ENCODE results near the gene REXO5.
"Not testable (repeated sequence)": the region's sequence is repeated elsewhere in the genome, so short reads cannot be mapped to it uniquely, and the experiment has no call there.

REXO5 gene

GRCh38 chr16:20799599-20799998 is 6.7 kb upstream of the REXO5 start:
- no peak for DNase-seq (ENCODE audit: low read depth)

- no peak for DNase-seq (ENCODE audit: low read depth)
These were observed 5.0 kb upstream of the REXO5 start for GRCh38 chr16:20801278-20801677.

GRCh38 chr16:20803192-20803560 is 3.2 kb upstream of the REXO5 start:
- peak; percentile 54 for DNase-seq (ENCODE audit: low read depth)

DNA sequence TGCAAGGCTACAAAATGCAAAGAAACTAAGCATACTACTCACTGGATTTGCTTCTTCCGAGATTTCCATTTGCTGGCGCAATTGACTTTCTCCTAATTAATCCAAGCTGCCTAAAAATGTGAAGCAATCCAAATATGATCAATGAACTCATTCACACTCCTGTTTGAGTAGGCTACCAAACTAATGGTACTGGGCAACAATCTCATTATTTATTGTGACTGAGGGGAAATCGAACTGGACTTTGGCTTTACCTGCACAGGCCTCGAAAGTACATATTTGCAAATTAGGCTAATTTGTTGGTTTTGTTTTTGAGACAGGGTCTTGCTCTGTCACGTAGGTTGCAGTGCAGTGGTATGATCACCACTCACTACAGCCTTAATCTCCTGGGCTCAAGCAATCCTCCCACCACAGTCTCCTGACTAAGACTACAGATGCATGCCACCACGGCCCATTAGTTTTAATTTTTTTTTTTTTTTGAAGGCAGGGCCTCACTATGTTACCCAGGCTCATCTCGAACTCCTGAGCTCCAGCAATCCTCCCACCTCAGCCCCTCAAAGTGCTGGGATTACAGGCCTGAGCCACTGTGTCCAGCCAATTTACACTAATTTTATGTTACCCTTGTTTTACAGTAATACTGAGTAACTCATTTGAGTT is 2.6 kb upstream of the REXO5 start:
- DNase-seq (ENCODE audit: low read depth): no peak

- DNase-seq (ENCODE audit: low read depth): not testable (repeated sequence)
These were observed 601 bp upstream of the REXO5 start for GRCh38 chr16:20805684-20806167.

- no peak for DNase-seq (ENCODE audit: low read depth)
These were observed 1.5 kb downstream of the REXO5 start for GRCh38 chr16:20807862-20808261.

- DNase-seq (ENCODE audit: low read depth): no peak
These were observed 5.6 kb downstream of the REXO5 start for GRCh38 chr16:20811889-20812439.

DNA sequence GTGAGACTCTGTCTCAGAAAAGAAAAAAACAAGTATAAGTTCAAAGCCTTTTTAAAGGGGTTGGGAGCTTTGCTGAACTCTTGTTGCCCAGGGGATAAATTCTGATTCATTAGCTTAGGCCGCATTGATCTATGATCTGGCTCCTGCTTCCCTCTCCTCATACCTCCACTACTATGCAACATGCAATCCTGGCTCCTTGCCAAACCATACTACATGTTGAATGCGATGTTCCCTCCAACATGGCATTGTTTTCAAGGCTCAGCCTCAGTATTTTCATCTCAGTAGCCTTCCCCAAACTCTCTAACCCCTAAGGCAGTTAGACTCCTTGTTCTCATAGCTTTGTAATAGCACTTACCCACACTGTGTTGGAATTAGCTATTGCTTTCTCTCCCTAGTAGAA is 6.2 kb downstream of the REXO5 start:
- DNase-seq (ENCODE audit: low read depth): no peak

DNA sequence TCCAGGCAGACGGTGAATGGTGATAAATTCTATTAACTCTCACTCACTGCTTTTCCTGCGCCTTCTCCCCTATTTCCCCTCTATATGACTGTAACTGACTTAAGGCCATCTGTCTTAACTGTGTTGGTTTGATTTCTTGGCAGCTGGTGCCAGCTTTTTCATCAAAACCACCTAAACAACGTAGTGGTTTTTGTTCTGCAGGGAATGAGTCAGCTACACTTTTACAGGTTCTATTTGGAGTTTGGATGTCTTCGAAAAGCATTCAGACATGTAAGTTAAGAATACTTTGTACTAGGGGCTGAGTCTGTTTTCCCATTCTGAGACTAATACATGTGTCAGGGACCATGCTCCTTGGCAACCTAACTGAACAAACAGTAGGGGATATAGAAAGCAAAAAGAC is 8.5 kb downstream of the REXO5 start:
- no peak for DNase-seq (ENCODE audit: low read depth)

GRCh38 chr16:20818929-20819585 is 12.7 kb downstream of the REXO5 start:
- DNase-seq (ENCODE audit: low read depth): no peak

- DNase-seq (ENCODE audit: low read depth): no peak
These were observed 15.4 kb downstream of the REXO5 start for GRCh38 chr16:20821682-20822081.

DNA sequence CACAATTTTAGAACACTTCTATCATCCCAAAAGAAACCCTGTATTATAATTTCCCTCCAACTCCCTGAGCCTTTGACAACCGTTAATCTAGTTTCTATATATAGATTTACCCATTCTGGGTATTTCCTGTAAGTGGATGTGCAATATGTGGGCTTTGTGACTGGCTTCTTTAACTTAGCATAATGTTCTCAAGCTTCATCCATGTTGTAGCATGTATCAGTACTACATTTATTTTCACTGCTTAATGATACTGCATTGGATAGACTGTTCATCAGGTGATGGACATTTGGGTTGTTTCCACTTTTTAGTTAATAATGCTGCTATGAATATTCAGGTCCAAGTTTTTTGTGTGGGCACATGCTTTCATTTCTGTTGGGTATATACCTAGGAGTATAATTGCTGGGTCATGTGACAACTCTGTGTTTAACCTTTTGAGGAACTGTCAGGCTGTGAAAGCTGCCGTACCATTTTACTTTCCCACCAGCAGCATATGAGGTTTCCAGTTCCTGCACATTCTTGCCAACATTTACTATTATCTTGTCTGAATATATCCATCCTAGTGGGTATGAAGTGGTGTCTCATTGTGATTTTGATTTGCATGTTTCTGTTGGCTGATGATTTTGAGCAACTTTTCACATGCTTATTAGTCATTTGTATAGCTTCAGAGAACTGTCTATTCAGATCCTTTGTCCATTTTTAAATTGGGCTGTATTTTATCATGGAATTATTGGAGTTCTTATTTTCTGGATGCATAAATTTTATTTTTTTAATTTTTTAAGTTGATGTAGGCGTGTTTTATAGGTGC is 16.4 kb downstream of the REXO5 start:
- no peak for DNase-seq (ENCODE audit: low read depth)

DNA sequence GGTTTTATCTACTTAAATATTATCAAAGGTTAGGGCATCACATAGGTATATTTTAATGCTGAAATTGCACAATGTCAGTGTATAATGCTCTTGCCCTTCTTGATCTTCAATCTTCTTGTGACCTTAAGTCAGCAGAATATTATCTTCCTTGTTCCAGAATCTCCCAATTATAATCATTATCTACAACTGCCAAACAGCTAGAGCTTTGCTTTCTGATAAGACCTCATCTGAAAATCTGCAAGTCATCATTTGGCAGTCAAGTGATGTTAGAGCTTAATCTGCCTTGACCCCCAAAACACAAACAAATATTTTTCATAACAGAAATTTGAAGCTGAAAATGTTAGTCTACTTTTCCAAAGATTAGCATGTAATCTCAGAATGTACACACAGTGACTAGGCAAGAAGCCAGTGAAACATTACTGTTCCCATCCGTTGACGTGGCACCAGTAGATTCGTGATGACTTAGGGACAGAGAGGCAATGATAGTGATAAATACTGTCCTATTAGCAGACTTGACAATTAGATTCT is 19.8 kb downstream of the REXO5 start:
- DNase-seq (ENCODE audit: low read depth): no peak

GRCh38 chr16:20829536-20829935 is 23.2 kb downstream of the REXO5 start:
- DNase-seq (ENCODE audit: low read depth): no peak

- no peak for DNase-seq (ENCODE audit: low read depth)
These were observed 24.0 kb downstream of the REXO5 start for GRCh38 chr16:20830372-20830771.

DNA sequence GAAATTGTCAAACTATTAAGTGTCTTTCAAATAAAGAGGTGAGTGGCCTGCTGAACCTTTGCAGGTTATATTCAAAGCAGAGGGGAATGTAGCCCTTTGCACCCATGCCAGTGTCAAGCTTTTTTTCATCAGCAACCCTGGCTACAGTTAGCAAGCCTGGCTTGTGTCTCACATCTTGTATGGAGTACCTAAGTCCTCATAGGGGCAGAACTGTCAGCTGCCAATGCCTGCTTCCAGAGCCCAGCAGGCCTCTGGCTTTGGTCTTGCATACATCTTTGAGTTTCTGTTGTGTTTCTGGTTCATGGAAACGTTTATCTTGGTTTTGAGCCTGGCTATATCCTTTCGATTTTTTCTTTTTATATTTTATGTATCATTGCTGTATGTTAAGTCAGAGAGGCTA is 26.8 kb downstream of the REXO5 start:
- DNase-seq (ENCODE audit: low read depth): no peak

GRCh38 chr16:20838240-20838639 is 31.9 kb downstream of the REXO5 start:
- DNase-seq (ENCODE audit: low read depth): no peak

DNA sequence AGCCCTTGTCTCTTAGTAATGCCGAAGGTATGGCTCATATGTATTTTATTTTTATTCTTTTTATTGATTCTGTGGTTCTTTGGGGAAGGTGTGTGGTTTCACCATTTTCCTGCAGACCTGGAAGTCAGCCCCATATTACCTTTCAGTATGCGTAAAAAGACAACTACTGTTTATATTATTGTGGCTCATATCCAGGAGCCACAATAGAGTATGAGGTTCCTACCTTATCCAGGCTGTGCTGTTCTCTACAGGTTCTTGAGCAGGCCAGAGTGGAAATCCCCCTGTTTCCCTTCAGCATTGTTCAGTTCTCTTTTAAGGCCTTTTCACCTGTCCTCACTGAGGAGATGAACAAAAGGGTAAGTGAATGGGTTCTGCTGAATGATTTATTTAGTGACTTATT is 33.2 kb downstream of the REXO5 start:
- DNase-seq (ENCODE audit: low read depth): no peak

DNA sequence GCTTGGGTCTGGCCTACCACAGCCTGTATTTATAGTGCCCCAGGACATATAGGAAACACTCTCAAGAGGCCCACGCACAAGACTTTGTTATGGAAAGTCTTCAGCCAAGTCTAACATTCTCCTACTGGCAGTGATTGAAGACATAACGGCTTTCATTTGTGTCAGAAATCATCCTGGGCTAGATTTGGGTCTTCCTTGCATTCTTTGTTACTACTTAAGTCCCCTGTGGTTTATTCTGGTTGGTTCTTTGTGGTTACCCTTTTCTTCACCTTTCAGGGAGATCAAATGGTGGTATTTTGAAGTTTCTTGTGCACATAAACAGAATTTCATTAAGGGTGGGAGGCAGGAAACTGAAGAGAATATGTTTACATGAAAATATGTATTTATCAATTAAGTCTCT is 37.7 kb downstream of the REXO5 start:
- DNase-seq (ENCODE audit: low read depth): no peak

GRCh38 chr16:20844588-20844987 is 38.3 kb downstream of the REXO5 start:
- DNase-seq (ENCODE audit: low read depth): no peak

GRCh38 chr16:20846030-20846429 is 39.7 kb downstream of the REXO5 start:
- DNase-seq (ENCODE audit: low read depth): no peak

- no peak for DNase-seq (ENCODE audit: low read depth)
These were observed 40.2 kb downstream of the REXO5 start for GRCh38 chr16:20846551-20846950.

GRCh38 chr16:20847550-20847949 is 41.2 kb downstream of the REXO5 start:
- no peak for DNase-seq (ENCODE audit: low read depth)
